ENCODE data around the gene FXYD2. TPM values are rescaled to one million over a fixed set of nuclear protein-coding genes. Genes with fewer than 3 reads are reported as not detected.

FXYD2 gene
- total and polyA plus RNA-seq, 2 of the 8 experiments (the other 6 are each of a cell fraction or from before 2014, with no cell fraction given): 0.89 to 1.1 TPM

DNA sequence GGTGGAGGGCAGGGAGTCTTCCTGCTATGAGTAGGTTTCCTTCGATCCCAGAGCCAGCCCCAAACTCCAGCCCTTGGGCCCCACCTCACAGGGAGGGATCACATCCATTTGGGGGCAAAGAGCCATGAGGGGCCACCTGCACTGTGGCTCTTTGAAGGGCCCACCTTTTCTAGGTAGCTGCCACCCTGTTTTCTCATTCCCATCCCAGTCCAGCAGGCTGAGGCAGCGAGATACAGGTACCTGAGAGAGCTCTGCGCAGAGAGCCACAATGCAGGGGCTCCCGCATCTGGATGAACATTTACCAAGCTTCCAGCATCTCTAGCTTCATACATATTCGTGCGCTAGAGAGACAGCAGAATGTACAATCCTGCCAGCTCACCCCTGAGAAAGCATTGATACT lies 35.6 kb upstream of the FXYD2 start (continued):
- TF ChIP-seq, protein P1, sequence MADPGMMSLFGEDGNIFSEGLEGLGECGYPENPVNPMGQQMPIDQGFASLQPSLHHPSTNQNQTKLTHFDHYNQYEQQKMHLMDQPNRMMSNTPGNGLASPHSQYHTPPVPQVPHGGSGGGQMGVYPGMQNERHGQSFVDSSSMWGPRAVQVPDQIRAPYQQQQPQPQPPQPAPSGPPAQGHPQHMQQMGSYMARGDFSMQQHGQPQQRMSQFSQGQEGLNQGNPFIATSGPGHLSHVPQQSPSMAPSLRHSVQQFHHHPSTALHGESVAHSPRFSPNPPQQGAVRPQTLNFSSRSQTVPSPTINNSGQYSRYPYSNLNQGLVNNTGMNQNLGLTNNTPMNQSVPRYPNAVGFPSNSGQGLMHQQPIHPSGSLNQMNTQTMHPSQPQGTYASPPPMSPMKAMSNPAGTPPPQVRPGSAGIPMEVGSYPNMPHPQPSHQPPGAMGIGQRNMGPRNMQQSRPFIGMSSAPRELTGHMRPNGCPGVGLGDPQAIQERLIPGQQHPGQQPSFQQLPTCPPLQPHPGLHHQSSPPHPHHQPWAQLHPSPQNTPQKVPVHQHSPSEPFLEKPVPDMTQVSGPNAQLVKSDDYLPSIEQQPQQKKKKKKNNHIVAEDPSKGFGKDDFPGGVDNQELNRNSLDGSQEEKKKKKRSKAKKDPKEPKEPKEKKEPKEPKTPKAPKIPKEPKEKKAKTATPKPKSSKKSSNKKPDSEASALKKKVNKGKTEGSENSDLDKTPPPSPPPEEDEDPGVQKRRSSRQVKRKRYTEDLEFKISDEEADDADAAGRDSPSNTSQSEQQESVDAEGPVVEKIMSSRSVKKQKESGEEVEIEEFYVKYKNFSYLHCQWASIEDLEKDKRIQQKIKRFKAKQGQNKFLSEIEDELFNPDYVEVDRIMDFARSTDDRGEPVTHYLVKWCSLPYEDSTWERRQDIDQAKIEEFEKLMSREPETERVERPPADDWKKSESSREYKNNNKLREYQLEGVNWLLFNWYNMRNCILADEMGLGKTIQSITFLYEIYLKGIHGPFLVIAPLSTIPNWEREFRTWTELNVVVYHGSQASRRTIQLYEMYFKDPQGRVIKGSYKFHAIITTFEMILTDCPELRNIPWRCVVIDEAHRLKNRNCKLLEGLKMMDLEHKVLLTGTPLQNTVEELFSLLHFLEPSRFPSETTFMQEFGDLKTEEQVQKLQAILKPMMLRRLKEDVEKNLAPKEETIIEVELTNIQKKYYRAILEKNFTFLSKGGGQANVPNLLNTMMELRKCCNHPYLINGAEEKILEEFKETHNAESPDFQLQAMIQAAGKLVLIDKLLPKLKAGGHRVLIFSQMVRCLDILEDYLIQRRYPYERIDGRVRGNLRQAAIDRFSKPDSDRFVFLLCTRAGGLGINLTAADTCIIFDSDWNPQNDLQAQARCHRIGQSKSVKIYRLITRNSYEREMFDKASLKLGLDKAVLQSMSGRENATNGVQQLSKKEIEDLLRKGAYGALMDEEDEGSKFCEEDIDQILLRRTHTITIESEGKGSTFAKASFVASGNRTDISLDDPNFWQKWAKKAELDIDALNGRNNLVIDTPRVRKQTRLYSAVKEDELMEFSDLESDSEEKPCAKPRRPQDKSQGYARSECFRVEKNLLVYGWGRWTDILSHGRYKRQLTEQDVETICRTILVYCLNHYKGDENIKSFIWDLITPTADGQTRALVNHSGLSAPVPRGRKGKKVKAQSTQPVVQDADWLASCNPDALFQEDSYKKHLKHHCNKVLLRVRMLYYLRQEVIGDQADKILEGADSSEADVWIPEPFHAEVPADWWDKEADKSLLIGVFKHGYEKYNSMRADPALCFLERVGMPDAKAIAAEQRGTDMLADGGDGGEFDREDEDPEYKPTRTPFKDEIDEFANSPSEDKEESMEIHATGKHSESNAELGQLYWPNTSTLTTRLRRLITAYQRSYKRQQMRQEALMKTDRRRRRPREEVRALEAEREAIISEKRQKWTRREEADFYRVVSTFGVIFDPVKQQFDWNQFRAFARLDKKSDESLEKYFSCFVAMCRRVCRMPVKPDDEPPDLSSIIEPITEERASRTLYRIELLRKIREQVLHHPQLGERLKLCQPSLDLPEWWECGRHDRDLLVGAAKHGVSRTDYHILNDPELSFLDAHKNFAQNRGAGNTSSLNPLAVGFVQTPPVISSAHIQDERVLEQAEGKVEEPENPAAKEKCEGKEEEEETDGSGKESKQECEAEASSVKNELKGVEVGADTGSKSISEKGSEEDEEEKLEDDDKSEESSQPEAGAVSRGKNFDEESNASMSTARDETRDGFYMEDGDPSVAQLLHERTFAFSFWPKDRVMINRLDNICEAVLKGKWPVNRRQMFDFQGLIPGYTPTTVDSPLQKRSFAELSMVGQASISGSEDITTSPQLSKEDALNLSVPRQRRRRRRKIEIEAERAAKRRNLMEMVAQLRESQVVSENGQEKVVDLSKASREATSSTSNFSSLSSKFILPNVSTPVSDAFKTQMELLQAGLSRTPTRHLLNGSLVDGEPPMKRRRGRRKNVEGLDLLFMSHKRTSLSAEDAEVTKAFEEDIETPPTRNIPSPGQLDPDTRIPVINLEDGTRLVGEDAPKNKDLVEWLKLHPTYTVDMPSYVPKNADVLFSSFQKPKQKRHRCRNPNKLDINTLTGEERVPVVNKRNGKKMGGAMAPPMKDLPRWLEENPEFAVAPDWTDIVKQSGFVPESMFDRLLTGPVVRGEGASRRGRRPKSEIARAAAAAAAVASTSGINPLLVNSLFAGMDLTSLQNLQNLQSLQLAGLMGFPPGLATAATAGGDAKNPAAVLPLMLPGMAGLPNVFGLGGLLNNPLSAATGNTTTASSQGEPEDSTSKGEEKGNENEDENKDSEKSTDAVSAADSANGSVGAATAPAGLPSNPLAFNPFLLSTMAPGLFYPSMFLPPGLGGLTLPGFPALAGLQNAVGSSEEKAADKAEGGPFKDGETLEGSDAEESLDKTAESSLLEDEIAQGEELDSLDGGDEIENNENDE (IDR thresholded peaks at IDR 0.05; ENCODE audit: insufficient replicate concordance, low read length): no peak
- TF ChIP-seq SRF (IDR thresholded peaks at IDR 0.05; ENCODE audit: low read depth, low read length) (no peak), SP1 (IDR thresholded peaks at IDR 0.05; ENCODE audit: low read depth, low read length) (no peak), HDAC2 (IDR thresholded peaks at IDR 0.05; ENCODE audit: borderline replicate concordance in 1 of 2, low read depth in 2 of 2, low read length in 2 of 2) (no peak), SIX5 (IDR thresholded peaks at IDR 0.05; ENCODE audit: low read depth, low read length) (no peak), ZNF274 (IDR thresholded peaks at IDR 0.05; ENCODE audit: borderline replicate concordance, extremely low read depth, low read length) (no peak), SP4 (IDR thresholded peaks at IDR 0.05; ENCODE audit: low read length) (no peak), EGR1 (IDR thresholded peaks at IDR 0.05; ENCODE audit: borderline replicate concordance, low read depth, low read length) (no peak), CBX8 (IDR thresholded peaks at IDR 0.05; ENCODE audit: borderline replicate concordance, low read depth, low read length) (no peak), RAD21 (IDR thresholded peaks at IDR 0.05 in 1 of 2, conservative IDR thresholded peaks at IDR 0.05 in 1 of 2; ENCODE audit: low read depth in 2 of 2, low read length in 2 of 2) (no peak), NANOG (IDR thresholded peaks at IDR 0.05; ENCODE audit: insufficient read depth, low read depth, low read length, poor library complexity, severe bottlenecking) (no peak)
